ENCODE results near the gene WDR31.

GRCh38 chr9:113369855-113370140, 29.7 kb upstream of the WDR31 start:
- TF ChIP-seq, protein P1, sequence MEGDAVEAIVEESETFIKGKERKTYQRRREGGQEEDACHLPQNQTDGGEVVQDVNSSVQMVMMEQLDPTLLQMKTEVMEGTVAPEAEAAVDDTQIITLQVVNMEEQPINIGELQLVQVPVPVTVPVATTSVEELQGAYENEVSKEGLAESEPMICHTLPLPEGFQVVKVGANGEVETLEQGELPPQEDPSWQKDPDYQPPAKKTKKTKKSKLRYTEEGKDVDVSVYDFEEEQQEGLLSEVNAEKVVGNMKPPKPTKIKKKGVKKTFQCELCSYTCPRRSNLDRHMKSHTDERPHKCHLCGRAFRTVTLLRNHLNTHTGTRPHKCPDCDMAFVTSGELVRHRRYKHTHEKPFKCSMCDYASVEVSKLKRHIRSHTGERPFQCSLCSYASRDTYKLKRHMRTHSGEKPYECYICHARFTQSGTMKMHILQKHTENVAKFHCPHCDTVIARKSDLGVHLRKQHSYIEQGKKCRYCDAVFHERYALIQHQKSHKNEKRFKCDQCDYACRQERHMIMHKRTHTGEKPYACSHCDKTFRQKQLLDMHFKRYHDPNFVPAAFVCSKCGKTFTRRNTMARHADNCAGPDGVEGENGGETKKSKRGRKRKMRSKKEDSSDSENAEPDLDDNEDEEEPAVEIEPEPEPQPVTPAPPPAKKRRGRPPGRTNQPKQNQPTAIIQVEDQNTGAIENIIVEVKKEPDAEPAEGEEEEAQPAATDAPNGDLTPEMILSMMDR (IDR thresholded peaks at IDR 0.05), result no peak
- TF ChIP-seq POLR2A (IDR thresholded peaks at IDR 0.05; ENCODE audit: low read depth), result no peak
- TF ChIP-seq POLR2AphosphoS5 (IDR thresholded peaks at IDR 0.05), result no peak
- TF ChIP-seq EP300 (IDR thresholded peaks at IDR 0.05), result no peak
